Activated T-helper 1 cell treated with Interleukin-2 at 50 U/mL for 16 hours (primary cell): Measurements from ENCODE around the gene TNFAIP8L1.

Experiments
- DNase-seq: peaks from one replicate; pipeline ENCODE4 v3.0.0-alpha.2; 2020; ENCODE audit warnings: low read depth

The TNFAIP8L1 gene

DNA sequence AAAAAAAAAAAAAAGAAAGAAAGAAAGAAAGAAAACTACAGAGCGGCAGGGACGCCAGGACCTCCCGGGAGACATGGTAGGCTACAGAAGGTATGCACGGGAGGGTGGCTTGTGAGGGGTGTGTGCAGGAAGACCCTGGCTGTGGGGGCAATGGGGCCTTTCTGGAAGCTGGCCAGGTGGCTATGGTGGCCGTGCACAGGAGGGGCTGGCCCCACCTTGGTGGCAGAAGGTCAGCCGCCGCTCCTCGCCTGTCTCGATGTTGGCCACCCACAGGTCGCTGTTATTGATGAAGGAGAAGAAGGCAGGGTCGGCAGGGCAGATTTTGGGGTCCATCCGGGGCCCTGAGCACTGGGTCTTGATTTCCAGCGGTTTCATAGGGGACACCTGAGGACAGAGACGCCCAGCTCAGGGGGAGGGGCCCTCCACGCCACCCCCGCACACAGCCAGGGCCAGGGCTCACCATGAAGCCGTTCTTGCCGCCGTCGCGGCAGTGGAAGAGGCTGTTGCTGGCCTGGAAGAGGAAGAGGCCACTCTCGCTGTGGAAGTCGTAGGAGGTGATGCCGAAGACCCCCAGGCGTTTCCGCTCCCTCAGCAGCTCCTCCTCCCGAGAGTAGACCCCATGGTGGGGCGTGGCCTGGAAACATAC lies 64.5 kb downstream of the TNFAIP8L1 start:
- DNase-seq: no peak

GRCh38 chr19:4704317-4704673 lies 65.0 kb downstream of the TNFAIP8L1 start:
- no peak for DNase-seq
